IMR-90 (cell line): ENCODE measurements around the gene GRIN2A.

Source experiments
- CEBPB ChIP-seq: IDR thresholded peaks from 2 replicates; pipeline ENCODE4 v1.6.1; 2012; ENCODE audit warnings: low read depth, low read length, improper control_type of control experiment
- CTCF ChIP-seq: conservative IDR thresholded peaks from 2 replicates; pipeline ENCODE4 v1.5.1; 2012; ENCODE audit warnings: mild to moderate bottlenecking, low read depth, low read length, improper control_type of control experiment
- MXI1 ChIP-seq: IDR thresholded peaks from 2 replicates; pipeline ENCODE4 v1.6.1; 2012; ENCODE audit warnings: low read depth, mild to moderate bottlenecking, low read length, moderate library complexity, borderline replicate concordance
- POLR2A ChIP-seq: IDR thresholded peaks from 2 replicates; pipeline ENCODE4 v1.6.1; 2012; ENCODE audit warnings: mild to moderate bottlenecking, low read depth, low read length

GRCh38 chr16:10154389-10154788, 27.8 kb downstream of the GRIN2A start:
- no peak for TF ChIP-seq CTCF
- TF ChIP-seq POLR2A = no peak
- TF ChIP-seq MXI1 = no peak
- no peak for TF ChIP-seq CEBPB
